HEK293 (cell line): ENCODE results near the gene C21orf58.

ENCODE experiments used
- CTCF ChIA-PET: fragments of 350-600 bp; formaldehyde crosslinking; extraction: SDS; loops from one replicate; lab custom pipeline; 2021; ENCODE audit warnings: antibody characterized with exemption; lab: Yijun Ruan, JAX
- POLR2A ChIA-PET: fragments of 300-600 bp; formaldehyde crosslinking; extraction: SDS; loops from one replicate; lab custom pipeline; 2020; ENCODE audit warnings: antibody characterized with exemption, inconsistent platforms; lab: Yijun Ruan, JAX
- H3K27ac ChIP-seq: fragments of 200-500 bp; sonication (Bioruptor generic); 2 replicates; pipeline ENCODE4 v1.5.1; 2014; ENCODE audit warnings: low read depth, low read length, control low read depth, inconsistent platforms; ENCODE audit errors: extremely low read depth
- H3K36me3 ChIP-seq, 2 experiments: fragments of 200-500 bp in 1 of 2; sonication (Bioruptor generic) in 1 of 2; 1 replicate in 1 of 2; 2 replicates in 1 of 2; pipeline ENCODE4 v1.5.1; 2014 to 2017; ENCODE audit warnings: inconsistent platforms in 2 of 2, low read length in 2 of 2; ENCODE audit not compliant: control insufficient read depth in 2 of 2, insufficient read depth in 1 of 2
- H3K4me1 ChIP-seq: fragments of 200-500 bp; sonication (Bioruptor generic); 2 replicates; pipeline ENCODE4 v1.5.1; 2014; ENCODE audit warnings: mild to moderate bottlenecking, low read length, inconsistent platforms; ENCODE audit not compliant: control insufficient read depth, insufficient read depth
- H3K4me3 ChIP-seq: 2 replicates; pipeline ENCODE4 v1.5.1; 2011; ENCODE audit warnings: low read depth, mild to moderate bottlenecking, control low read depth, low read length, moderate library complexity
- H3K9me3 ChIP-seq: fragments of 200-500 bp; sonication (Bioruptor generic); 2 replicates; pipeline ENCODE4 v1.5.1; 2014; ENCODE audit warnings: low read depth, low read length, inconsistent platforms; ENCODE audit not compliant: control insufficient read depth, insufficient read depth
- EGR2 ChIP-seq: fragments of 450-650 bp; formaldehyde crosslinking; IDR thresholded peaks from 2 replicates; pipeline ENCODE4 v1.5.1; 2016; ENCODE audit warnings: low read depth, missing biosample characterization, missing genetic modification characterization
- IKZF3 ChIP-seq: fragments of 450-650 bp; IDR thresholded peaks from 2 replicates; pipeline ENCODE4 v1.5.0; 2018; ENCODE audit warnings: missing biosample characterization, mild to moderate bottlenecking, missing genetic modification characterization, moderate library complexity
- KLF9 ChIP-seq: fragments of 450-650 bp; formaldehyde crosslinking; IDR thresholded peaks from 2 replicates; pipeline ENCODE4 v1.5.1; 2016; ENCODE audit warnings: missing biosample characterization, missing genetic modification characterization, low read depth
- MYNN ChIP-seq: fragments of 450-650 bp; formaldehyde crosslinking; IDR thresholded peaks from 2 replicates; pipeline ENCODE4 v1.5.1; 2016; ENCODE audit warnings: missing biosample characterization, missing genetic modification characterization, borderline replicate concordance
- SALL2 ChIP-seq: fragments of 450-650 bp; formaldehyde crosslinking; IDR thresholded peaks from 2 replicates; pipeline ENCODE4 v1.5.0; 2017; ENCODE audit warnings: missing biosample characterization, mild to moderate bottlenecking, missing genetic modification characterization, borderline replicate concordance
- TRIM28 ChIP-seq: IDR thresholded peaks from 2 replicates; pipeline ENCODE4 v1.6.1; 2011; ENCODE audit warnings: low read length, control low read depth, borderline replicate concordance
- WT1 ChIP-seq: fragments of 450-650 bp; formaldehyde crosslinking; IDR thresholded peaks from 2 replicates; pipeline ENCODE4 v1.5.1; 2016; ENCODE audit warnings: missing biosample characterization, missing genetic modification characterization
- YY2 ChIP-seq: fragments of 450-650 bp; formaldehyde crosslinking; IDR thresholded peaks from 2 replicates; pipeline ENCODE4 v1.5.1; 2016; ENCODE audit warnings: missing biosample characterization, missing genetic modification characterization
- ZBTB20 ChIP-seq: fragments of 450-650 bp; formaldehyde crosslinking; IDR thresholded peaks from 2 replicates; pipeline ENCODE4 v1.5.1; 2016; ENCODE audit warnings: missing biosample characterization, missing genetic modification characterization
- ZBTB21 ChIP-seq: fragments of 450-650 bp; formaldehyde crosslinking; IDR thresholded peaks from 2 replicates; pipeline ENCODE4 v1.5.1; 2017; ENCODE audit warnings: missing biosample characterization, missing genetic modification characterization
- ZFHX2 ChIP-seq: fragments of 450-650 bp; formaldehyde crosslinking; conservative IDR thresholded peaks from 2 replicates; pipeline ENCODE4 v1.5.1; 2016; ENCODE audit warnings: missing biosample characterization, missing genetic modification characterization
- ZNF133 ChIP-seq: fragments of 450-650 bp; formaldehyde crosslinking; IDR thresholded peaks from 2 replicates; pipeline ENCODE4 v1.5.1; 2016; ENCODE audit warnings: missing biosample characterization, missing genetic modification characterization
- ZNF354C ChIP-seq: fragments of 450-650 bp; formaldehyde crosslinking; IDR thresholded peaks from 2 replicates; pipeline ENCODE4 v1.5.1; 2016; ENCODE audit warnings: missing biosample characterization, missing genetic modification characterization, low read depth, borderline replicate concordance
- ZNF433 ChIP-seq: fragments of 450-650 bp; formaldehyde crosslinking; IDR thresholded peaks from 2 replicates; pipeline ENCODE4 v1.5.1; 2016; ENCODE audit warnings: missing biosample characterization, missing genetic modification characterization, low read depth
- ZNF548 ChIP-seq: fragments of 450-650 bp; formaldehyde crosslinking; IDR thresholded peaks from 2 replicates; pipeline ENCODE4 v1.5.1; 2016; ENCODE audit warnings: missing biosample characterization, missing genetic modification characterization
- ZNF560 ChIP-seq: fragments of 450-650 bp; formaldehyde crosslinking; IDR thresholded peaks from 2 replicates; pipeline ENCODE4 v1.5.1; 2017; ENCODE audit warnings: missing biosample characterization, missing genetic modification characterization, borderline replicate concordance
- ZNF660 ChIP-seq: fragments of 450-650 bp; IDR thresholded peaks from 2 replicates; pipeline ENCODE4 v1.5.1; 2018; ENCODE audit warnings: missing biosample characterization, mild to moderate bottlenecking, missing genetic modification characterization
- ZNF777 ChIP-seq: fragments of 450-650 bp; formaldehyde crosslinking; IDR thresholded peaks from 2 replicates; pipeline ENCODE4 v1.5.1; 2017; ENCODE audit warnings: missing biosample characterization, missing genetic modification characterization, borderline replicate concordance
- ZSCAN18 ChIP-seq: fragments of 450-650 bp; formaldehyde crosslinking; IDR thresholded peaks from 2 replicates; pipeline ENCODE4 v1.5.1; 2016; ENCODE audit warnings: missing biosample characterization, missing genetic modification characterization
- TF ChIP-seq, protein P1 (sequence below): fragments of 450-650 bp; formaldehyde crosslinking; IDR thresholded peaks from 2 replicates; pipeline ENCODE4 v1.5.1; 2016; ENCODE audit warnings: missing biosample characterization, missing genetic modification characterization, low read depth
- TF ChIP-seq, protein P2 (sequence below): fragments of 450-650 bp; formaldehyde crosslinking; IDR thresholded peaks from 2 replicates; pipeline ENCODE4 v1.5.1; 2016; ENCODE audit warnings: missing biosample characterization, missing genetic modification characterization
- TF ChIP-seq, protein P3 (sequence below): fragments of 450-650 bp; formaldehyde crosslinking; conservative IDR thresholded peaks from 2 replicates; pipeline ENCODE4 v1.5.1; 2016; ENCODE audit warnings: low read depth, missing biosample characterization, missing genetic modification characterization

C21orf58 gene

GRCh38 chr21:46269466-46269865 lies 54.2 kb downstream of the C21orf58 start (continued):
- no peak for TF ChIP-seq MYNN (tag by site-specific recombination)
- no peak for TF ChIP-seq ZNF660 (tag by site-specific recombination)
- TF ChIP-seq, protein P1, sequence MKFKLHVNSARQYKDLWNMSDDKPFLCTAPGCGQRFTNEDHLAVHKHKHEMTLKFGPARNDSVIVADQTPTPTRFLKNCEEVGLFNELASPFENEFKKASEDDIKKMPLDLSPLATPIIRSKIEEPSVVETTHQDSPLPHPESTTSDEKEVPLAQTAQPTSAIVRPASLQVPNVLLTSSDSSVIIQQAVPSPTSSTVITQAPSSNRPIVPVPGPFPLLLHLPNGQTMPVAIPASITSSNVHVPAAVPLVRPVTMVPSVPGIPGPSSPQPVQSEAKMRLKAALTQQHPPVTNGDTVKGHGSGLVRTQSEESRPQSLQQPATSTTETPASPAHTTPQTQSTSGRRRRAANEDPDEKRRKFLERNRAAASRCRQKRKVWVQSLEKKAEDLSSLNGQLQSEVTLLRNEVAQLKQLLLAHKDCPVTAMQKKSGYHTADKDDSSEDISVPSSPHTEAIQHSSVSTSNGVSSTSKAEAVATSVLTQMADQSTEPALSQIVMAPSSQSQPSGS (tag by site-specific recombination) = no peak

DNA sequence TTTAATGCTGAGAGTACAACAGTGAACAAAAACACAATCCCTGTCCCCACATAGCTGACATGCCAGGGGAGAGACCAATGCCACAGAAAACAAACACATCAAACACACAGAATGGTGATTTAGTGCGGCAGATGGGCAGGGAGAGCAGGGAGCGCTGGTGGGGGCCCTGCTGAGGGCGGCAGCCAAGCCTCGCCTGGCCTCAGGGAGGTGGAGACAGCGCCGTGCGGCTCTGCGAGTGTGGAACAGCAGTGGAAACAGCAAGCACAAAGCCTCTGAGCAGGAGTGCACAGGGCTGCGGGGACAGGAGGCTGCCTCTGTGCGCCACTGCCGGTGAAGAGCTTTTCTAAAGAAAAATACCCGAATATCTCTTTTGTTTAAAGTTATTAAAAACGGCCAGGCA lies 55.3 kb downstream of the C21orf58 start:
- H3K4me3 ChIP-seq = no peak overlapping the region
- H3K9me3 ChIP-seq = no peaks in the 10 kb centered on the region
- no peak for TF ChIP-seq ZNF777 (tag by site-specific recombination)
- ChIA-PET CTCF (no interaction called here), POLR2A (no interaction called here)
- H3K4me1 ChIP-seq = no peaks in the 10 kb centered on the region
- peaks cover 65 to 92% of the 10 kb centered on the region in 2 experiments for H3K36me3 ChIP-seq
- no peak overlapping the region for H3K27ac ChIP-seq

- Histone ChIP-seq H3K36me3 (peaks cover 63 to 86% of the 10 kb centered on the region in 2 experiments), H3K4me1 (no peaks in the 10 kb centered on the region), H3K9me3 (no peaks in the 10 kb centered on the region), H3K27ac (no peak overlapping the region), H3K4me3 (no peak overlapping the region)
- CTCF ChIA-PET = no interaction called here
- POLR2A ChIA-PET = interaction anchor here (1.0 kb wide), 1 partner anchor 10 kb away, joined by 3 read pairs; no protein-coding TSS in a partner anchor
- TF ChIP-seq ZNF133 (tag by site-specific recombination) = no peak
- no peak for TF ChIP-seq TRIM28
- no peak for TF ChIP-seq ZNF560 (tag by site-specific recombination)
- no peak for TF ChIP-seq WT1 (tag by site-specific recombination)
- no peak for TF ChIP-seq ZSCAN18 (tag by site-specific recombination)
- TF ChIP-seq KLF9 (tag by site-specific recombination) = no peak
- no peak for TF ChIP-seq ZFHX2
- TF ChIP-seq ZNF433 (tag by site-specific recombination) = no peak
- TF ChIP-seq ZBTB21 (tag by site-specific recombination) = no peak
- no peak for TF ChIP-seq ZBTB20 (tag by site-specific recombination)
- no peak for TF ChIP-seq YY2 (tag by site-specific recombination)
- no peak for TF ChIP-seq ZNF548 (tag by site-specific recombination)
- no peak for TF ChIP-seq EGR2
- TF ChIP-seq, protein P2, sequence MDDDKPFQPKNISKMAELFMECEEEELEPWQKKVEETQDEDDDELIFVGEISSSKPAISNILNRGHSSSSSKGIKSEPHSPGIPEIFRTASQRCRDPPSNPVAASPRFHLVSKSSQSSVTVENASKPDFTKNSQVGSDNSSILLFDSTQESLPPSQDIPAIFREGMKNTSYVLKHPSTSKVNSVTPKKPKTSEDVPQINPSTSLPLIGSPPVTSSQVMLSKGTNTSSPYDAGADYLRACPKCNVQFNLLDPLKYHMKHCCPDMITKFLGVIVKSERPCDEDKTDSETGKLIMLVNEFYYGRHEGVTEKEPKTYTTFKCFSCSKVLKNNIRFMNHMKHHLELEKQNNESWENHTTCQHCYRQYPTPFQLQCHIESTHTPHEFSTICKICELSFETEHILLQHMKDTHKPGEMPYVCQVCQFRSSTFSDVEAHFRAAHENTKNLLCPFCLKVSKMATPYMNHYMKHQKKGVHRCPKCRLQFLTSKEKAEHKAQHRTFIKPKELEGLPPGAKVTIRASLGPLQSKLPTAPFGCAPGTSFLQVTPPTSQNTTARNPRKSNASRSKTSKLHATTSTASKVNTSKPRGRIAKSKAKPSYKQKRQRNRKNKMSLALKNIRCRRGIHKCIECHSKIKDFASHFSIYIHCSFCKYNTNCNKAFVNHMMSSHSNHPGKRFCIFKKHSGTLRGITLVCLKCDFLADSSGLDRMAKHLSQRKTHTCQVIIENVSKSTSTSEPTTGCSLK (tag by site-specific recombination) = no peak
- no peak for TF ChIP-seq IKZF3 (tag by site-specific recombination)
- no peak for TF ChIP-seq ZNF354C
- TF ChIP-seq, protein P3, sequence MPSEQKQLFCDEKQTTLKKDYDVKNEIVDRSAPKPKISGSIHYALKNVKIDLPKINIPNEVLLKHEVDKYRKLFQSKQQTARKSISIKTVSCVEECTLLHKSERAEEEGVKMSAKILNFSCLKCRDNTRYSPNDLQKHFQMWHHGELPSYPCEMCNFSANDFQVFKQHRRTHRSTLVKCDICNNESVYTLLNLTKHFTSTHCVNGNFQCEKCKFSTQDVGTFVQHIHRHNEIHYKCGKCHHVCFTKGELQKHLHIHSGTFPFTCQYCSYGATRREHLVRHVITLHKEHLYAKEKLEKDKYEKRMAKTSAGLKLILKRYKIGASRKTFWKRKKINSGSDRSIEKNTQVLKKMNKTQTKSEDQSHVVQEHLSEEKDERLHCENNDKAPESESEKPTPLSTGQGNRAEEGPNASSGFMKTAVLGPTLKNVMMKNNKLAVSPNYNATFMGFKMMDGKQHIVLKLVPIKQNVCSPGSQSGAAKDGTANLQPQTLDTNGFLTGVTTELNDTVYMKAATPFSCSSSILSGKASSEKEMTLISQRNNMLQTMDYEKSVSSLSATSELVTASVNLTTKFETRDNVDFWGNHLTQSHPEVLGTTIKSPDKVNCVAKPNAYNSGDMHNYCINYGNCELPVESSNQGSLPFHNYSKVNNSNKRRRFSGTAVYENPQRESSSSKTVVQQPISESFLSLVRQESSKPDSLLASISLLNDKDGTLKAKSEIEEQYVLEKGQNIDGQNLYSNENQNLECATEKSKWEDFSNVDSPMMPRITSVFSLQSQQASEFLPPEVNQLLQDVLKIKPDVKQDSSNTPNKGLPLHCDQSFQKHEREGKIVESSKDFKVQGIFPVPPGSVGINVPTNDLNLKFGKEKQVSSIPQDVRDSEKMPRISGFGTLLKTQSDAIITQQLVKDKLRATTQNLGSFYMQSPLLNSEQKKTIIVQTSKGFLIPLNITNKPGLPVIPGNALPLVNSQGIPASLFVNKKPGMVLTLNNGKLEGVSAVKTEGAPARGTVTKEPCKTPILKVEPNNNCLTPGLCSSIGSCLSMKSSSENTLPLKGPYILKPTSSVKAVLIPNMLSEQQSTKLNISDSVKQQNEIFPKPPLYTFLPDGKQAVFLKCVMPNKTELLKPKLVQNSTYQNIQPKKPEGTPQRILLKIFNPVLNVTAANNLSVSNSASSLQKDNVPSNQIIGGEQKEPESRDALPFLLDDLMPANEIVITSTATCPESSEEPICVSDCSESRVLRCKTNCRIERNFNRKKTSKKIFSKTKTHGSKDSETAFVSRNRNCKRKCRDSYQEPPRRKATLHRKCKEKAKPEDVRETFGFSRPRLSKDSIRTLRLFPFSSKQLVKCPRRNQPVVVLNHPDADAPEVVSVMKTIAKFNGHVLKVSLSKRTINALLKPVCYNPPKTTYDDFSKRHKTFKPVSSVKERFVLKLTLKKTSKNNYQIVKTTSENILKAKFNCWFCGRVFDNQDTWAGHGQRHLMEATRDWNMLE (tag by site-specific recombination) = no peak
- TF ChIP-seq SALL2 (tag by site-specific recombination) = no peak
Observed at GRCh38 chr21:46266946-46267345, 56.7 kb downstream of the C21orf58 start.
